ENCODE measurements around the gene SKAP1.
A peak's percentile ranks its signal among the peaks of the same experiment; 100 is the strongest.
"Not testable (repeated sequence)": the region's sequence is repeated elsewhere in the genome, so short reads cannot be mapped to it uniquely, and the experiment has no call there.

The SKAP1 gene

GRCh38 chr17:48211011-48211410 is 219.0 kb downstream of the SKAP1 start:
- TF ChIP-seq POLR2A (IDR thresholded peaks at IDR 0.05; ENCODE audit: low read depth, low read length) (no peak), POLR2AphosphoS5 (IDR thresholded peaks at IDR 0.05; ENCODE audit: low read depth, low read length) (no peak), TAF1 (IDR thresholded peaks at IDR 0.05; ENCODE audit: borderline replicate concordance, low read depth, low read length) (no peak)
- no peak for DNase-seq (ENCODE audit: insufficient read length)
- no peak for FAIRE-seq

- TF ChIP-seq TAF1 (IDR thresholded peaks at IDR 0.05; ENCODE audit: borderline replicate concordance, low read depth, low read length) (no peak), POLR2AphosphoS5 (IDR thresholded peaks at IDR 0.05; ENCODE audit: low read depth, low read length) (no peak), POLR2A (IDR thresholded peaks at IDR 0.05; ENCODE audit: low read depth, low read length) (no peak)
- no peak for FAIRE-seq
Measured at GRCh38 chr17:48209973-48210372, 220.0 kb downstream of the SKAP1 start.

DNA sequence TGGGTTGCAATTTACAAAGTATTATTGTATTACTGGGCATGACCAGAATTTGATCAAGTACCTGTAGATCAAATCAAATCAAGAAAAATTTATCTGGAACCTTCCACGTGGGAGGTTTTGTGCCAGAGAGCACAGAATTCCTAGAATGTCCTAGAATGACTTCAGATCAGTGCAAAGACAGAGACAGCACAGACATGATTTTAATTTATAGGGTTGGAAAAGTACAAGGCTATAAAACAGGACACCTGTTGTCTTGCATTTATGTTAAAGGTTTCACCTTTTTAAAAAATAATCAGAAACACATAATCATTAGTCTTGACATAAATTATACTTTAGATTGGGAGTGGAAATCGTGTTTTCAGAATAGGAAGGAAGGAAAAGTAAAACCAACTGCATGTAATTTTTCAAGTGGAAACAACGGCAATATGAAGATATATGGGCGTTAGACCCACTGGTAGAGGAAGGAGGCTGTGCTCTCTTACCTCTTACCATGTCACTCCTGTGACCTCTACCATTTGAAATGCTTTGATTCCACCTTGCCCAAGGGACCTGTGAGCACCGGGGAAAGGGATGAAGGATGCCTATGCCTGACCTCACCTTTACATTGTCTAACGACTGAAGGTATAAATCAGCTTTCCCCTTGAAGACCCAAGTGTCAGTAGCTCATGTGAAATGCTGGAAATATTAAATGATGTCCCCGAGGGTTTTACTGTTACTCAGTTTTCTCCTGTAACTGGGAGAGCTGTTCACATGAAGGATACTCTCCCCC is 222.1 kb downstream of the SKAP1 start:
- TF ChIP-seq POLR2AphosphoS5 (IDR thresholded peaks at IDR 0.05; ENCODE audit: low read depth, low read length) (no peak), TAF1 (IDR thresholded peaks at IDR 0.05; ENCODE audit: borderline replicate concordance, low read depth, low read length) (no peak), POLR2A (IDR thresholded peaks at IDR 0.05; ENCODE audit: low read depth, low read length) (no peak)
- FAIRE-seq (no peak), DNase-seq (ENCODE audit: insufficient read length) (no peak)

More at GRCh38 chr17:48209973-48210372, 220.0 kb downstream of the SKAP1 start:
- no peak for DNase-seq (ENCODE audit: insufficient read length)

DNA sequence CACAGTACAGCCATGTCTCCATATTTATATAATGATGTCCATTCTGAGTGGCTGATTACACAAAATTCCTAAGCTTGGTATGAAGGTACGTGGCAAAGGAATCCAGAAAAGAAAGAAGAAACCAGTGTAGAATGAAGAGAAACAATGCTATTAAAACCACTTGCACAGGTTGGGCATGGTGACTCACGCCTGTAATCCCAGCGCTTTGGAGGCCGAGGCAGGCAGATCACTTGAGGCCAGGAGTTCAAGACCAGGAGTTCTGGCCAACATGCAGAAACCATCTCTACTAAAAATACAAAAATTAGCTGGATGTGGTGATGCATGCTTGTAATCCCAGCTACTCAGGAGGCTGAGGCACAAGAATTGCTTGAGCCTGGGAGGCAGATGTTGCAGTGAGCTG is 223.0 kb downstream of the SKAP1 start:
- DNase-seq (ENCODE audit: insufficient read length); FAIRE-seq: not testable (repeated sequence)

DNA sequence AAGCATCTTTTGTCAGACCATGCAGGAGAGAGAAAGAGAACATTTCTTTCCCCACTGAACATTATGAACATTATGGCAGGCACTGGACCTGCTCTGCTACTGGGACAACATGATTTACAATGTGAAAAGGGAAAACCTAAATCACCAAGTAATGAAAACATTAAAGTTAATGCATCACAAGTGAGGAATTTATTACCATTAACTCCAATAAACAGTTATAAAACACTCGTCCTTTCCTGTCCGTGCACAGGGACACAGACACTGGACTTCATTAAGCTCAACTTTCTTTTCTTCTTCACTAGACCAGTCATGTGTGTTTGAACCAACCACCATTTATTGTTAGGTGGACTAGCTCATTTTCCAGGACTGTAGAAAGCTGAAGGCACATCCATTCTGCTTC is 227.1 kb downstream of the SKAP1 start:
- FAIRE-seq, result no peak
- no peak for TF ChIP-seq POLR2AphosphoS5 (IDR thresholded peaks at IDR 0.05; ENCODE audit: low read depth, low read length)
- no peak for TF ChIP-seq TAF1 (IDR thresholded peaks at IDR 0.05; ENCODE audit: borderline replicate concordance, low read depth, low read length)
- no peak for TF ChIP-seq POLR2A (IDR thresholded peaks at IDR 0.05; ENCODE audit: low read depth, low read length)
- no peak for DNase-seq (ENCODE audit: insufficient read length)

DNA sequence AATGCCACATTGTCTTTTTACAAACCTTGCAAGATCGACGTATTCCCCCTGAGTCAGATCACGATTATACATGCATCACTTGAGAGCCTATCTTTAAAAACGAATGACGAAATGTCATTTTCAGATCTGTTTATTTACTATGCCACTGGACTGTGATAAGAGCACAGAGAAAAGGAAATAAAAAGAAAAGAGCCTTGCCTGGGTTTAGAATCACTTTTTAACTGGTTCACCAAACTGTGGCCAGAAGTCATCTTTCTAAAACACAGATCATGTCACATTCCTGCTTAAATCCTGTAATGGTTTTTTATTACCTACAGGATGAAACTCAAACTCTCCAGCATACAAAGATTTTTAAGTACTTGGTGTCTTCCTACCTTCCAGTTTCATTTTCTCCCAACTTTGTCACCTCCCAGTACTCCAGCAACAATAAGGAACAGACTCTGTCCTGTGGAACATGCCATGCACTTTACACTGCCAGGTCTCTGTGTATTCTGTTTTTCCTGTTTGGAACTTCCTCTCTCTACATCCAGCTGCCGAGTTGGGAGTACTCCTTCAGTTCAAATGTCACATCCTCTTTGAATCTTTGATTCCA is 231.0 kb downstream of the SKAP1 start:
- TF ChIP-seq TAF1 (IDR thresholded peaks at IDR 0.05; ENCODE audit: borderline replicate concordance, low read depth, low read length) (no peak), POLR2A (IDR thresholded peaks at IDR 0.05; ENCODE audit: low read depth, low read length) (no peak), POLR2AphosphoS5 (IDR thresholded peaks at IDR 0.05; ENCODE audit: low read depth, low read length) (no peak)
- DNase-seq (ENCODE audit: insufficient read length) (no peak), FAIRE-seq (peak; percentile 66)

DNA sequence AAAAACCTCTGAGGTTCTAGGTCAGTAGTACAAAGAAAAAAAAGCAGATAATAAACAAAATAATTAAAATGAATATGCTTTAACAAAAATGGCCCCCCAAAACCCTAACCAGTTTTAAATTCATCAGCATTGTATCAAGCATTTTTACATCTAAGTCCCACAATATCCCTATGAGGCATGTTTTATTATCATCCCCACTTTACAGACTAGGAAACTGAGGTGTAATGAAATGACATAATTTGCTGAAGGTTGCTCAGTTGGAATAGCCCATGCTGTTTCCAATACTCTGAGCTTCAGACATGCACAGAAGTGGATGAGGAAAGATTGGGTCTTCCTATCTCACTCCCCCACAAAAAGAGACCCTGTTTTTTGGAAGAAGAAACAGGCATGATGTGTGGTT is 234.1 kb downstream of the SKAP1 start:
- FAIRE-seq (no peak), DNase-seq (ENCODE audit: insufficient read length) (no peak)
- TF ChIP-seq TAF1 (IDR thresholded peaks at IDR 0.05; ENCODE audit: borderline replicate concordance, low read depth, low read length) (no peak), POLR2AphosphoS5 (IDR thresholded peaks at IDR 0.05; ENCODE audit: low read depth, low read length) (no peak), POLR2A (IDR thresholded peaks at IDR 0.05; ENCODE audit: low read depth, low read length) (no peak)

DNA sequence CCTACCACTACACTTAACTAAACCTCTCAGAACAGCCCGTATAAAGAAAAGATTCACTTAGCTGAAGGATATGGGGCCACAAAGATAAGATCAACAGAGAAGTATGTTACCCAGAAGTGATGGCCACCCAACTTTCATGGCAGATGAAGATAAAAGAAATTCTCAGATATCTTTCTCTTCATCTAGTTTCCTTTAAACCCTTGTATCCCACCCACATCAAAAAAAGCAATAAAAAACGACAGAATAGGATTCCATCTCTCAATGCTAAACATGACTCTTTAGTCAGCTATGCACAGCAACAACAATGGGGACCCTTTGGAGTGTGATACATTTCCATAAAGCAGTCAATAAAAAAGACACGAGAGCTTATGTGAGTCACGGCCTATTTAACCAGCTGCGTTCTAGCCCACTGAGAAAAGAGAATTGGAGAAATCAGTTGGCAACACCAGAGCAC is 235.9 kb downstream of the SKAP1 start:
- FAIRE-seq, result no peak
- TF ChIP-seq TAF1 (IDR thresholded peaks at IDR 0.05; ENCODE audit: borderline replicate concordance, low read depth, low read length) (no peak), POLR2A (IDR thresholded peaks at IDR 0.05; ENCODE audit: low read depth, low read length) (no peak)
- DNase-seq (ENCODE audit: insufficient read length), result no peak

GRCh38 chr17:48192321-48192731 is 237.7 kb downstream of the SKAP1 start:
- TF ChIP-seq TAF1 (IDR thresholded peaks at IDR 0.05; ENCODE audit: borderline replicate concordance, low read depth, low read length), result no peak
- no peak for TF ChIP-seq POLR2AphosphoS5 (IDR thresholded peaks at IDR 0.05; ENCODE audit: low read depth, low read length)
- no peak for TF ChIP-seq POLR2A (IDR thresholded peaks at IDR 0.05; ENCODE audit: low read depth, low read length)
- no peak for FAIRE-seq
- DNase-seq (ENCODE audit: insufficient read length), result no peak

DNA sequence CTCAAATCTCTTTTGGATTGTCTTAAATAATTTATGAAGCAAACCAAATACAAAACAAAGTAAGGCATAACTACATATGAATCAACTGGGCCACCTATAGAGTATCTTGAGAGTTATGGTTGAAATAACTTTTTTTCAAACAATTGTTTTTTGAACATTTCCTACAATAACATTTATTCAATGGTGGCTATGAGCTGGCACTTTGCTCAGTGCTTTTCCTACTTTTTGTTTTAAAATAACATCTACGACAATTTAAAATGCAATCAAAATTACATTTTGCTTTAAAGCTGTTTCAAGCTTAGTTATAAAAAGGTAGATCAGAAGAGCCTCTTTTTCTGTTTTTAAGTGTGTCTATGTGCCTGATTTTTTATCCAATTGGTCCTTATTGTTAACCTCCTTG is 238.7 kb downstream of the SKAP1 start:
- DNase-seq (ENCODE audit: insufficient read length) (no peak), FAIRE-seq (no peak)
- TF ChIP-seq TAF1 (IDR thresholded peaks at IDR 0.05; ENCODE audit: borderline replicate concordance, low read depth, low read length) (no peak), POLR2A (IDR thresholded peaks at IDR 0.05; ENCODE audit: low read depth, low read length) (no peak), POLR2AphosphoS5 (IDR thresholded peaks at IDR 0.05; ENCODE audit: low read depth, low read length) (no peak)

DNA sequence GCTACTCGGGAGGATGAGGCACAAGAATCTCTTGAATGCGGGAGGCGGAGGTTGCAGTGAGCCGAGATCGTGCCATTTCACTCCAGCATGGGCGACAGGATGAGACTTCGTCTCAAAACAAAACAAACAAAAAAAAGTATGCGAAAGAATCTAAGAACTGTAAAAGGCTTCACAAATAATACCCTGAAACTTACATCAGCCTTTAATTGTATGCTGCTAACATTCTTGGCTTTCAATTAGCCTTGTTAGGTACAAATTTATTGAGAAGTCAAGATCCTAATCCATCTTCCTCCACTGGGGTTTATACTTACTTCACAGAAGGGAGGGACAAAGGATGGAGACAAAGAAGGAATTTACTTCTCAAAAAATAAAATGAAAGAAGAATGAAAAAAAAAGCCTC is 239.1 kb downstream of the SKAP1 start:
- TF ChIP-seq POLR2AphosphoS5 (IDR thresholded peaks at IDR 0.05; ENCODE audit: low read depth, low read length) (no peak), POLR2A (IDR thresholded peaks at IDR 0.05; ENCODE audit: low read depth, low read length) (no peak)
- DNase-seq (ENCODE audit: insufficient read length) (no peak), FAIRE-seq (no peak)

DNA sequence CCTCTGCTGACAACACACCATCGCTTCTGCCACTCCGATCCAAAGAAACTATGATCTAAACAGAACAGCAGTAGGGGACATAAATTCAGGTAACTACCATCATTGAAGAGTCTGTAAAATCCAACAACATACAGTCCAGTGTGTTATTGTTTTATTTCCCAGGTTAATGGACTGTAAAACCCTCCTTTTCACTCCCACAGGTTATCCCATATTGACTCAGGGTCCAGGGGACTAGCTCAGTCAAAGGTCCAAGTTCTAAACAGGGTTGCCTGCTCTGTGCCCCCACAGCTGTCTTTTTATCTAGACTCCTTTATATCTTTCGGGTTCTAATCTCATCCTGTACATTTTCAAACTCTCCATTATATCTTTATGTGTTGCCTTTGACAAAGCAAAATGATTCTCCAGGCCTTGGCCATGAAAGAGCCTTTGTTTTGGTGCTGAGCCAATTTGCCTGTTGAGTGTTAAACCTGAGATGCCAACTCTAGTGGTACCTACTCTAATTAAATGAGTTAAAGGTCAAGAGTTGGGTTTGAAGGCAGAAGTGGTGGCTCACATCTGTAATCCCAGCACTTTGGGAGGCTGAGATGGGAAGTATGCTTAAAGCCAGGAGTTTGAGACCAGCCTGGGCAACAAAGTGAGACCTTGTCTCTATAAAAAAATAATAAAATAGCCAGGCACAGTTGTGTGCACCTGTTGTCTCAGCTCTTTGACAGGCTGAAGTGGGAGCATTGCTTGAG is 242.0 kb downstream of the SKAP1 start:
- TF ChIP-seq POLR2A (IDR thresholded peaks at IDR 0.05; ENCODE audit: low read depth, low read length), result no peak
- no peak for TF ChIP-seq POLR2AphosphoS5 (IDR thresholded peaks at IDR 0.05; ENCODE audit: low read depth, low read length)
- no peak for TF ChIP-seq TAF1 (IDR thresholded peaks at IDR 0.05; ENCODE audit: borderline replicate concordance, low read depth, low read length)
- DNase-seq (ENCODE audit: insufficient read length) (no peak), FAIRE-seq (no peak)

- FAIRE-seq; DNase-seq (ENCODE audit: insufficient read length): not testable (repeated sequence)
Measured at GRCh38 chr17:48186317-48186716, 243.7 kb downstream of the SKAP1 start.

All from GM12892 (cell line).